ENCODE results near the gene RASSF4. TPM values are rescaled to one million over a fixed set of nuclear protein-coding genes. Genes with fewer than 3 reads are reported as not detected.

Gene RASSF4
- total RNA-seq, 1 donor from 2014 or later: 1.3 TPM

Other genes with a start within 250 kb of the RASSF4 start
- not detected in 2 replicates for gene TMEM72, start 48.5 kb upstream of the RASSF4 start, total RNA-seq
- 3.3 and 4.3 TPM in 2 replicates for gene DEPP1, start 19.0 kb downstream of the RASSF4 start, total RNA-seq
- gene ZNF22, start 41.1 kb downstream of the RASSF4 start, total RNA-seq: 26.0 and 26.7 TPM in 2 replicates